Umbilical cord (tissue), 1 donor: Measurements from ENCODE around the gene KRT10. TPM values are rescaled to one million over a fixed set of nuclear protein-coding genes. Genes with fewer than 3 reads are reported as not detected.

Source experiments
- total RNA-seq: library from RNA; depleted of rRNA; stranded (reverse); fragments of >200 nt; gene quantifications from one replicate; pipeline ENCODE4 v1.2.3, GENCODE V29; 2014; ENCODE audit warnings: low replicate concordance; ENCODE audit not compliant: insufficient read depth

KRT10 gene
- total RNA-seq, 1 donor from 2014 or later, result 45.7 TPM

Other genes starting within 250 kb of the KRT10 start
- 146 TPM for gene SMARCE1, start 174.8 kb downstream of the KRT10 start, total RNA-seq
- 3.4 TPM for gene KRT222, start 157.4 kb downstream of the KRT10 start, total RNA-seq
- 6.3 TPM for gene KRT24, start 118.9 kb downstream of the KRT10 start, total RNA-seq
- not detected for gene KRT25, start 67.3 kb downstream of the KRT10 start, total RNA-seq
- gene KRT26, start 50.4 kb downstream of the KRT10 start, total RNA-seq, result 8.2 TPM
- gene KRT27, start 40.1 kb downstream of the KRT10 start, total RNA-seq, result not detected
- 3.6 TPM for gene KRT28, start 22.7 kb downstream of the KRT10 start, total RNA-seq
- 4.6 TPM for gene KRT12, start 44.6 kb upstream of the KRT10 start, total RNA-seq
- 3.4 TPM for gene KRT20, start 62.6 kb upstream of the KRT10 start, total RNA-seq
- gene KRT23, start 115.0 kb upstream of the KRT10 start, total RNA-seq, result 24.3 TPM
- gene KRT39, start 144.3 kb upstream of the KRT10 start, total RNA-seq, result 2.4 TPM
- gene KRT40, start 161.7 kb upstream of the KRT10 start, total RNA-seq, result not detected
- gene KRTAP3-3, start 171.6 kb upstream of the KRT10 start, total RNA-seq, result not detected
- gene KRTAP3-2, start 177.3 kb upstream of the KRT10 start, total RNA-seq, result 31.1 TPM
- gene KRTAP3-1, start 186.5 kb upstream of the KRT10 start, total RNA-seq, result not detected
- gene KRTAP1-5, start 204.6 kb upstream of the KRT10 start, total RNA-seq, result not detected
- gene KRTAP1-4, start 207.6 kb upstream of the KRT10 start, total RNA-seq, result not detected
- not detected for gene KRTAP1-3, start 212.3 kb upstream of the KRT10 start, total RNA-seq
- gene KRTAP1-1, start 218.8 kb upstream of the KRT10 start, total RNA-seq, result not detected
- gene KRTAP2-1, start 224.7 kb upstream of the KRT10 start, total RNA-seq, result not detected
- gene KRTAP2-2, start 232.6 kb upstream of the KRT10 start, total RNA-seq, result 8.4 TPM
- 20.5 TPM for gene KRTAP2-3, start 237.5 kb upstream of the KRT10 start, total RNA-seq
- not detected for gene KRTAP2-4, start 243.3 kb upstream of the KRT10 start, total RNA-seq